WI38 (cell line): ENCODE data around the gene CCN6.
"Not testable (repeated sequence)": the region's sequence is repeated elsewhere in the genome, so short reads cannot be mapped to it uniquely, and the experiment has no call there.

Source experiments
- H3K4me3 ChIP-seq: 2 replicates; pipeline ENCODE4 v1.5.1; 2011; ENCODE audit warnings: low read depth, mild to moderate bottlenecking, control low read depth, low read length
- CTCF ChIP-seq: IDR thresholded peaks from 2 replicates; pipeline ENCODE4 v1.5.1; 2012; ENCODE audit warnings: low read depth, mild to moderate bottlenecking, control low read depth, low read length

CCN6 gene

GRCh38 chr6:112050429-112050828, 3.5 kb upstream of the CCN6 start:
- no peak for TF ChIP-seq CTCF
- no peak overlapping the region for H3K4me3 ChIP-seq

- H3K4me3 ChIP-seq = not testable (repeated sequence)
Observed at GRCh38 chr6:112051251-112051740, 2.6 kb upstream of the CCN6 start.

GRCh38 chr6:112054555-112055190, 769 bp downstream of the CCN6 start:
- no peak overlapping the region for H3K4me3 ChIP-seq
- no peak for TF ChIP-seq CTCF

GRCh38 chr6:112058243-112059032, 4.5 kb downstream of the CCN6 start:
- no peak overlapping the region for H3K4me3 ChIP-seq
- TF ChIP-seq CTCF = no peak

- no peak for TF ChIP-seq CTCF
- H3K4me3 ChIP-seq = no peak overlapping the region
Observed at GRCh38 chr6:112061605-112062004, 7.7 kb downstream of the CCN6 start.

GRCh38 chr6:112062966-112063365, 9.1 kb downstream of the CCN6 start:
- H3K4me3 ChIP-seq = no peak overlapping the region
- no peak for TF ChIP-seq CTCF

- no peak overlapping the region for H3K4me3 ChIP-seq
- no peak for TF ChIP-seq CTCF
Observed at GRCh38 chr6:112065426-112065986, 11.6 kb downstream of the CCN6 start.
